Stimulated activated effector memory CD8-positive, alpha-beta T cell treated with anti-CD3 and anti-CD28 coated beads, Interleukin-12 subunit alpha, Interleukin-12 subunit beta, amount 100 ng/mL, for 72 hours (primary cell): Measurements from ENCODE around the gene PKD1.
A peak's percentile ranks its signal among the peaks of the same experiment; 100 is the strongest.

Experiments used
- ATAC-seq: fragments of 150-1000 bp; cut with Tn5 transposase; 2 replicates; pipeline ENCODE4 v1.10.0; 2021
- DNase-seq, 2 donors: peaks; one replicate each; pipeline ENCODE4 v3.0.0; 2021 to 2022; ENCODE audit warnings: low spot score in 2 of 2
- H3K27ac Mint-ChIP-seq: one replicate; pipeline ENCODE4 v1.8.0; 2022; ENCODE audit warnings: mild to moderate bottlenecking, mixed read lengths
- H3K36me3 Mint-ChIP-seq: one replicate; pipeline ENCODE4 v1.8.0; 2022; ENCODE audit warnings: mild to moderate bottlenecking, mixed read lengths
- H3K4me1 Mint-ChIP-seq: one replicate; pipeline ENCODE4 v1.8.0; 2022; ENCODE audit warnings: mixed read lengths
- H3K4me3 Mint-ChIP-seq: one replicate; pipeline ENCODE4 v1.8.0; 2022; ENCODE audit warnings: mild to moderate bottlenecking, mixed read lengths
- H3K9me3 Mint-ChIP-seq: one replicate; pipeline ENCODE4 v1.8.0; 2022; ENCODE audit warnings: mixed read lengths

PKD1 gene

GRCh38 chr16:2058872-2059271 lies 76.8 kb downstream of the PKD1 start:
- no peak for DNase-seq
- Mint-ChIP-seq H3K27ac (no peak overlapping the region), H3K36me3 (peaks cover 28% of the 10 kb centered on the region), H3K4me3 (no peak overlapping the region), H3K9me3 (no peaks in the 10 kb centered on the region), H3K4me1 (peaks cover 5% of the 10 kb centered on the region)
- no peak for ATAC-seq

DNA sequence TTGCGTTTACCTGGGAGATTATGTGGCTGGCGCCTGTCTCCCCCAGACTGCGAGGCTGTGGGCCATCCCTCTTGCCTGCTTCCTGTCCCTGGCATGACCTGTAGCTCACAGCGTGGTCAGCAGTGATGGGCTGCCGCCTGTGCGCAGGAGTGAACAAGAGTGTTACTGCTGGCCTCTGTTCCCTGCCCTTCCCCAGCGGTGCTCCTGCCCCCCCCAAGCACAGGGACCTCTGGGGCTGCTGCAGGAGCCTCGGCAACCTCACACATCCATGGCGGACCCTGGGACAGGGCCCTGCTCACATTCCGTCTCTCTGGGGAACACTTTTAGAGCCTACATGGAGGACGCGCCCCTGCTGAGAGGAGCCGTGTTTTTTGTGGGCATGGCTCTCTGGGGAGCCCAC lies 77.3 kb downstream of the PKD1 start:
- Mint-ChIP-seq H3K4me3 (no peak overlapping the region), H3K27ac (no peak overlapping the region), H3K36me3 (peaks cover 27% of the 10 kb centered on the region), H3K9me3 (no peaks in the 10 kb centered on the region), H3K4me1 (peaks cover 5% of the 10 kb centered on the region)
- DNase-seq (no peak), ATAC-seq (no peak)

DNA sequence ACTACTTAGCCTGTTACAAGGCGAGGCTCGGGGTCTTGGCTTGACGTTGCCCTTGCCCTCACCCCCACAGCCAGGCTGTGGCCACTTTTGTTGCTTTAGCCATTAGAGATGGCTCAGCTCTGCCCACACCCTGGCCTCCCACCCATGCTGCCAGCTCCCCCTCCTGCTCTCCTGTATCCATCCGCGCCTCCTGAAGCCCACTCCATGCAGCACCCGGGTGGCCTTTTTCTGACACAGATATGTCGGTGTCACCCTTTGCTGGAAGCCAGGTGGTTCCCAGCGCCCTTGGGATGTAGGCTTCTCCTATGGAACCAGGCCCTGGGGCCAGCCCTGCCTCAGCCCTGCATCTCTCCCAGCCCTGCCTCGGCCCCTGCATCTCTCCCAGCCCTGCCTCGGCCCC lies 78.3 kb downstream of the PKD1 start:
- no peak overlapping the region for H3K4me3 Mint-ChIP-seq

DNA sequence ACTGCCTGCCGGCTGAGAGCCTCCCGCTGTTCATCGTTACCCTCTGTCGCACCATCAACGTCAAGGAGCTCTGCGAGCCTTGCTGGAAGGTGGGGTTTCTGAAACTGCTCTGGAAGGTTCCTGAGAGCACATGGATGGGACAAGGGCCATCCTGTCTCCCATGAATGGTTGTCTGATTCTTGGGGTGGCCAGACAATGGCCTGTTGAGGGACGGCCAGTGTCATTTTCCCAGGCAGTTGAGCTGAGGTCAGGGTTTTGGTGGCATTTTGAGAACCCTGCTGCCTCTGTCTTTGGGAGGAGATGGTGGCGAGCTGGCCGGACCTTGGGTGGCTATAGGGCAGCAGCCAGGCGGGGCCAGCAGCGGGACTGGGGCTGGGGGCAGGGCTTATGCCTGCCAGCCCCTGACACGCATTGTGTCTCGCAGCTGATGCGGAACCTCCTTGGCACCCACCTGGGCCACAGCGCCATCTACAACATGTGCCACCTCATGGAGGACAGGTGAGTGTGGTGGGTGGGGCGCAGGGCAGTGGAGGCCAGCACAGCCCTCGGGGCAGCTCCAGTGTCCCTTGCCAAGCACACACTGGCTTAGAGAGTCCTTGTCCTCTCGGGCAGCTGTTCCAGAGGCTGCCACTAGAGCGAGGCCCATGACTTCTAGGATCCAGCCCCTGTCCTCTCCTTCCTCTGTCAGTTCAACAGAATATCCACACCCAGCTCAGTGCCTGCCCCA lies 78.9 kb downstream of the PKD1 start:
- H3K4me3 Mint-ChIP-seq = no peak overlapping the region
- ATAC-seq (no peak), DNase-seq (no peak)
- H3K27ac Mint-ChIP-seq = peak overlapping the region; percentile 61
- H3K9me3 Mint-ChIP-seq = no peaks in the 10 kb centered on the region
- peaks cover 34% of the 10 kb centered on the region for H3K36me3 Mint-ChIP-seq
- peaks cover 14% of the 10 kb centered on the region for H3K4me1 Mint-ChIP-seq

More for the DNA sequence above, 78.3 kb downstream of the PKD1 start:
- DNase-seq (no peak), ATAC-seq (no peak)
- H3K4me1 Mint-ChIP-seq = peaks cover 11% of the 10 kb centered on the region
- peaks cover 28% of the 10 kb centered on the region for H3K36me3 Mint-ChIP-seq
- peak overlapping the region; percentile 61 for H3K27ac Mint-ChIP-seq
- H3K9me3 Mint-ChIP-seq = no peaks in the 10 kb centered on the region

DNA sequence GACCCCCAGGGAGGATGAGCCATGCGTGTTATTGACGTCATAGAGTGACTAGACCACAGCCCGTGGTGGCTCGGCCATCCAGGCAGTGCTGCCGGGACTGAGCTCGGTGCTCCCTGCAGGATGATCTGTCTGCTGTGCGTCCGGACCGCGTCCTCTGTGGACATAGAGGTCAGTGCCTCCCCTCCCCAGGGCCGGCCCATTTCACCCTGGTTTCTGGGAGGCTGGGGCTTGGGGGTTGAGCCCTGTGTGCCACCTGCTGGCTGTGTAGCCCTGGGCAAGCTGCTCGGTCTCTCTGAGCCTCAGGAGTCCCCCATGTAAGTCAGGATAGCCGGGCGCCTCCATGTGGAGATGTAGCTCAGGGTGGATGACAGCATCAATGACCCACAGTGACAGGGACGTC lies 79.6 kb downstream of the PKD1 start:
- Mint-ChIP-seq H3K36me3 (peaks cover 40% of the 10 kb centered on the region), H3K4me1 (peaks cover 14% of the 10 kb centered on the region), H3K9me3 (no peaks in the 10 kb centered on the region), H3K27ac (no peak overlapping the region), H3K4me3 (no peak overlapping the region)
- DNase-seq (no peak), ATAC-seq (no peak)

DNA sequence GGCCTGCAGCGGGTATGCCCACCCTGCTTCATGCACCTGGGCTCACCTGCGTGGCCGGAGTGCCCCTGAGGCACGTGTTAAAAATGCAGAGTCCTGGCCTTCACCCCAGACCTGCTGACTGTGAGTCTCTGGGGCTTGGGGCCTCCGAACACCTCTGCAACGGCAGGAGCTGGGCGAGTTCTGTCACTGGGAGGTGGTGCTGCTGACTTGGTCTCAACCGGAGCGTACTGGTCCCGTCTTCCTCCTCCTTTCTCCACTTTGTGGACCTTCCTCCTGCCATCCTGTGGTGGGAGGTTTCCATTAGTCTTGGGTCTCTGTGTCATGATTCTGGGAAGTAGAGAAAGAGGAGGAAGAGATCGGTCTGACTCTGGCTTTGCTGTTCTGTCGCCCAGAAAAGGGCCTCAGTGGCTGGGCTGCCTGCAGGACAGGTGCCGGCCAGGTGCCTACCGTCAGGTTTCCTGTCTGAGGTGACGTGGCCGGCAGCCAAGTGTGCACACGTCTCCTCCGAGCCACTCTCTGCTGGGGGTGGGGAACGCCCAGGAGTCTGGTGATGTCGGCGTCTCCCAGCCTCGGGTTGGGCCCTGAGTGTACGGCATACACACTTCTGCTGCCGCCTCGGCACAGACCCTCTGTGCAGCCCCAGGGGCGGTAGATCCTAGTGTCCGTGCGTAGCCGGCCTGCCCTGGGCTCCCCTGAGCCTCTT lies 81.0 kb downstream of the PKD1 start:
- peaks cover 14% of the 10 kb centered on the region for H3K4me1 Mint-ChIP-seq
- no peaks in the 10 kb centered on the region for H3K9me3 Mint-ChIP-seq
- H3K4me3 Mint-ChIP-seq = no peak overlapping the region
- peaks cover 42% of the 10 kb centered on the region for H3K36me3 Mint-ChIP-seq
- no peak for ATAC-seq
- no peak for DNase-seq
- no peak overlapping the region for H3K27ac Mint-ChIP-seq

- Mint-ChIP-seq H3K36me3 (peaks cover 36% of the 10 kb centered on the region), H3K27ac (no peak overlapping the region), H3K4me1 (peaks cover 14% of the 10 kb centered on the region), H3K9me3 (no peaks in the 10 kb centered on the region), H3K4me3 (no peak overlapping the region)
- no peak for ATAC-seq
- DNase-seq = no peak
Observed at GRCh38 chr16:2053897-2054296, 81.8 kb downstream of the PKD1 start.

GRCh38 chr16:2053211-2053610 lies 82.5 kb downstream of the PKD1 start:
- Mint-ChIP-seq H3K9me3 (no peaks in the 10 kb centered on the region), H3K4me1 (peaks cover 18% of the 10 kb centered on the region), H3K27ac (no peak overlapping the region), H3K36me3 (peaks cover 42% of the 10 kb centered on the region), H3K4me3 (no peak overlapping the region)
- DNase-seq (no peak), ATAC-seq (no peak)

- peak overlapping the region; percentile 83 for H3K4me3 Mint-ChIP-seq
- H3K9me3 Mint-ChIP-seq = no peaks in the 10 kb centered on the region
- DNase-seq = no peak
- H3K4me1 Mint-ChIP-seq = peaks cover 28% of the 10 kb centered on the region
- H3K27ac Mint-ChIP-seq = peak overlapping the region; percentile 73
- H3K36me3 Mint-ChIP-seq = peaks cover 37% of the 10 kb centered on the region
- peak; percentile 42 for ATAC-seq
Observed at GRCh38 chr16:2048116-2048543, 87.6 kb downstream of the PKD1 start.

DNA sequence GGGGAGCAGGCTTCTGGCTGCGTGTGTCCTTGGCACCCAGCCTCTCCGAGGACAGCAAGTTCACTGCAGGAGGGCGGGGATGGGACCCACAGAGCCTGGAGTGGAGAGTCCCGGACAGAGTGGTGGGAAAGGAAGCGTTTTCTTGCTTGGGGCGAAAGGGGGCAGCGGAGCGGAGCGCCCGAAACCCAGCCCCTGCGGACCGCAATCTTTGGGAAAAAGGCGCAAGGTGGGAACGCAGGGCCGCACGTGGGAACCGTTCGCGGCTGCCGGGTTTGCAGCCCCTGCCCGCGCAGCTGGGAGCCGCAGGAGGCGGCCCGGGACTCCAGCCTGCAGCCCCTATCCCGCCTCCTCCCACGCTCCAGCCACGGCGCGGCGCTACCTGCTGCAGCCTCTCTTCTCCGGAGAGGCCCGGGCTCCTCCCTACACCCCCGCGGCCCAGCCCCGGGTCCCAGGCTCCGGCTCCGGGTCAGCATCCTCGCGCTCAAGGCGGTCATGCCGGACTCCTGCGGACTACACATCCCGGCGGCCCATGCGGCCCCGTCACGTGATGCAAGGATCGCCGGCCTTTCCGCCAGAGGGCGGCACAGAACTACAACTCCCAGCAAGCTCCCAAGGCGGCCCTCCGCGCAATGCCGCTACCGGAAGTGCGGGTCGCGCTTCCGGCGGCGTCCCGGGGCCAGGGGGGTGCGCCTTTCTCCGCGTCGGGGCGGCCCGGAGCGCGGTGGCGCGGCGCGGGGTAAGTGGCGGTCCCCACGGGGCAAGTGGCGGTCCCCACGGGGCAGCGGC lies 88.2 kb downstream of the PKD1 start, which contains the start of the genes NTHL1 and TSC2:
Gene NTHL1 (minus strand): TSS at position 505 of the 786 bp plus-strand sequence. CDS start 11 bp downstream, at position 494.
Gene TSC2 (plus strand): TSS at position 656 of the 786 bp plus-strand sequence. CDS start 631 bp downstream, outside the sequence.
- Mint-ChIP-seq H3K27ac (peak within 1 kb of the TSS; percentile 73), H3K9me3 (no peaks in the 10 kb centered on the region), H3K4me3 (peak within 1 kb of the TSS; percentile 83), H3K36me3 (peaks cover 31% of the 10 kb centered on the region), H3K4me1 (peaks cover 23% of the 10 kb centered on the region)
- peak; percentile 98 for ATAC-seq
- DNase-seq = peak; percentile 92 to 98

- peaks cover 19% of the 10 kb centered on the region for H3K4me1 Mint-ChIP-seq
- H3K4me3 Mint-ChIP-seq = peak overlapping the region; percentile 83
- ATAC-seq (no peak), DNase-seq (no peak)
- peaks cover 25% of the 10 kb centered on the region for H3K36me3 Mint-ChIP-seq
- peak overlapping the region; percentile 52 for H3K27ac Mint-ChIP-seq
- H3K9me3 Mint-ChIP-seq = no peaks in the 10 kb centered on the region
Observed at GRCh38 chr16:2046893-2047329, 88.8 kb downstream of the PKD1 start.

DNA sequence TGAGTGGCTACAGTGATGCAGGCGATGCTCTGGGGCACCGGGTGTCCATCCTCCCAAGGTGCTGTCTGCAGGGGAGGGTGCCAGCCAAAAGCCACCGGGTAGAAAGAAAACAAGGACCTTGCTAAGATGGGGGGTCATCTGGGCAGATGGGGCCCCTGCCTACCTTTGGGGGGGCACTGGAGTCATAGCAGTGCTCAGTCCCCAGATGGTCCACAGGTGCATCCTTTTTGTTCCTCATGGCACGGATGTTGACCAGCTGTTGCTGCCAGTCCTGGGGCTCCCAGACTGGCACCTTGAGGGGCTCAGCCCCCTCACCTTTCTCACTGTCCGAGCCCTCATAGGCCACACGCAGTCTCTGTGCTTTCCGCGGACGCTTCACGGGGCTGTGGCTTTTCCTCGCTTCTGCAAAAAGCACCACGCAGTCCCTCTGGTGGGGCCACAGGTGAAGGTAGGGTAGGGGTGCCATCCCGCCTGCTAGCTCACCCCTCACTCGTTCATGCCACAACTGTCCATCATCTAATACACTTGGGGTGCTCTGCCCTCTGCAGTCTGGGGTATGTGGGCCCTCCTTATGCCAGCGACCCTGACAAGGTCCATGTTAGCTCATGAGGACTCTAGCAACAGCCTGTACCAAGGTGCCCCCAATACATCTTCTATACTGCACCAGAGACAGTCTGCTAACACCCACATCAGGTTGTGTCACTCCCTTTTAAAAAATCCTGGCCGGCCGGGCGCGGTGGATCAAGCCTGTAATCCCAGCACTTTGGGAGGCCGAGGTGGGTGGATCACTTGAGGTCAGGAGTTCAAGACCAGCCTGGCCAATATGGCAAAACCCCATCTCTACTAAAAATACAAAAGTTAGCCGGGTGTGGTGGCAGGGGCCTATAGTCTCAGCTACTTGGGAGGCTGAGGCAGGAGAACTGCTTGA lies 89.5 kb downstream of the PKD1 start:
- peaks cover 19% of the 10 kb centered on the region for H3K36me3 Mint-ChIP-seq
- ATAC-seq (no peak), DNase-seq (no peak)
- H3K9me3 Mint-ChIP-seq = no peaks in the 10 kb centered on the region
- peak overlapping the region; percentile 83 for H3K4me3 Mint-ChIP-seq
- H3K27ac Mint-ChIP-seq = no peak overlapping the region
- H3K4me1 Mint-ChIP-seq = peaks cover 19% of the 10 kb centered on the region

GRCh38 chr16:2044541-2044940 lies 91.2 kb downstream of the PKD1 start:
- Mint-ChIP-seq H3K9me3 (no peaks in the 10 kb centered on the region), H3K4me1 (peaks cover 19% of the 10 kb centered on the region), H3K27ac (no peak overlapping the region), H3K4me3 (no peak overlapping the region), H3K36me3 (peaks cover 6% of the 10 kb centered on the region)
- no peak for ATAC-seq
- DNase-seq = no peak

DNA sequence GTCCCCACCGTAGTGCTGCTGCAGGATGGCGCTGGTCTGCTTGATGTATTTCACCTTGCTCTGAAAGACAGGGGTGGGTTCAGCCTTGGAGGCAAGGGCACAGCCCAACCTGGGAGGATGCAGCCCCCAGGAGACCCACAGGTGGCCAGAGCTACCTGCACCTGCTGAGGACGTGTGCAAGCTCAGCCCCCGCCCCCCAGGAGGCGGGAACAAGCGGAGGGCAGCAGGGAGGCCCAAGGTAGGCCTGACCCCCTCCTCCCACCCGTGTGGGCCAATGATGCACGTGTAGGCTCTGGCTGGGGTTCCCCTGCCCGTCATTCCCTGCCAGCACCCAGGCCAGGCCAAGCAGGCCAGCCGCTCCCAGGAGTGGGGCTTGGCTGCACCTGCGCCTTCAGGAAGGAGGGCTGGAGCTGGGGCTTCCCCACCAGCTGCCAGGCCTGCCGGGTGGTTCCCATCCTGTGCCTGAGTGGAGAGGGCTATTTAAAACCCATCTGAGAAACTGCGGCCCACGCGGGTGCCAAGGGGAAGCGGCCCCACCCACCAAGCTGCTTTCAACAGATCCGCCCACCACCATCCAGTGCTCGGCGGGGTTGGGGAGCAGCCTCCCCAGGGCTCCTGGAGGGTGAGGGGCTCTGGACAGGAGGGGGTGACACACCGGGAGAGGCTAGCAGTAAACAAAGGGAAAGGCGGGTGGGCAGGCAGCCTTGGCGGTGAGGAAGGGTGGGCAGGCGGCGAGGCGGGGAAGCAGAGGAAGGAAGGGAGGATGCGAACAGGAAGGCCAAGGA lies 91.8 kb downstream of the PKD1 start:
- no peaks in the 10 kb centered on the region for H3K9me3 Mint-ChIP-seq
- no peak for ATAC-seq
- H3K36me3 Mint-ChIP-seq = peaks cover 6% of the 10 kb centered on the region
- no peak overlapping the region for H3K4me3 Mint-ChIP-seq
- H3K27ac Mint-ChIP-seq = peak overlapping the region; percentile 84
- DNase-seq = no peak
- peaks cover 18% of the 10 kb centered on the region for H3K4me1 Mint-ChIP-seq
